ENCODE data around the gene GGN.
A peak's percentile ranks its signal among the peaks of the same experiment; 100 is the strongest.
"Not testable (repeated sequence)": the region's sequence is repeated elsewhere in the genome, so short reads cannot be mapped to it uniquely, and the experiment has no call there.

Gene GGN, protein sequence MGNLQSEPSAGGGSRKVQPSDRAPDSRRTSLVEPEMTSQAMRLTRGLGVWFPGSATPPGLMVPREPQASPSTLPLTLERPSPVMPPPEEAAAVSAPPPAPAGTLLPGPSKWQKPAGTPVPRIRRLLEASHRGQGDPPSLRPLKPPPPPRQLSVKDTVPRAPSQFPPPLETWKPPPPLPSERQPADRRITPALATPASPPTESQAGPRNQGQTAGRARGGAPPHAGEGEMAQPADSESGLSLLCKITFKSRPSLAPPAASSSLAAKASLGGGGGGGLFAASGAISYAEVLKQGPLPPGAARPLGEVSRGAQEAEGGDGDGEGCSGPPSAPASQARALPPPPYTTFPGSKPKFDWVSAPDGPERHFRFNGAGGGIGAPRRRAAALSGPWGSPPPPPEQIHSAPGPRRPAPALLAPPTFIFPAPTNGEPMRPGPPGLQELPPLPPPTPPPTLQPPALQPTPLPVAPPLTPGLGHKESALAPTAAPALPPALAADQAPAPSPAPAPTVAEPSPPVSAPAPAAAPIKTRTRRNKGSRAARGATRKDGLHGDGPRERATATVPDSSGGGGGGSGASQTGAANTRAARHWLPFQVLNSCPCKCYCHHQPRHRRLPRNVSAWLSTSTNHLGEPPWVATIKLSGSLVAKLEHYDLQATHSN

DNA sequence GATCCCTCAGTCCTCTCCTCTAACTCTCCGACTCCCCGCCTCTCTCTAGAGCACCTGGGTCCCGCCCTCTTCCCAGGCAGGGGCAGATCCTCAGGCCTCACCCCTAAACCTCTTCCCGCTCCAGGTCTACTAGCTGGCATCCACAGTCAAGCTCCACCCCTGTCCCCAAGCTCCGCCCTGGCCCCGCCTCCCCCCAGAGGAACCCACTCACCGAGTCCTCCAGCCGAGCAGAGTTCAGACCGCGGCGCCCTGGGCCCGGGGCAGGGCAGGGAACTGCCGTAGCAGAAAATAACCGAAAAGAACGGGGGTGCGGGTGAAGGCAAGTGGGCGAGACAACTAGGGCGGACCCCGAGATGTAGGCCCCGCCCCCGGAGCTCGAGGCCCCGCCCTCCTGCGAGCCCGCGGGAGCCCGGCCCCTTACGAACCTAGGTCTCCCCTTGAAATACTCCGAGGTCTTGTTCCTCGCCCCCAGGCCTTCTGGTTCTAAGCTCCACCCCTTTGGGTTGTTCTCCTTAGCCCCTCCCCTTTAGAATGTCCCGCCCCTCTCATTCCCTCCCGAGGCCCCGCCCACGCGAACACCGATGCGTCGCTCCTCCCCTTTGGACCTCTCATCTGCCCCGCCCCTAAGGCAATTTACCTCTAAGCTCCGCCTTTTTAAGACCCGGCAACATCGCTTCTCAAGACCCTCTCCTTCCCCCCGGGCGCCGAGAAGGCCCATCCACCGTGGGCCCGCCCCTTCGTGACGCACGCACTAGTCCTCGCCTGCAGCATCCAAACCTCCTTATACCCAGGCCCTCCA is at the start of gene GGN:
TSS of gene GGN (minus strand) at position 485 of the 799 bp plus-strand sequence. CDS start 773 bp downstream, outside the sequence.
- DNase-seq (ENCODE audit: low spot score): no peak

DNA sequence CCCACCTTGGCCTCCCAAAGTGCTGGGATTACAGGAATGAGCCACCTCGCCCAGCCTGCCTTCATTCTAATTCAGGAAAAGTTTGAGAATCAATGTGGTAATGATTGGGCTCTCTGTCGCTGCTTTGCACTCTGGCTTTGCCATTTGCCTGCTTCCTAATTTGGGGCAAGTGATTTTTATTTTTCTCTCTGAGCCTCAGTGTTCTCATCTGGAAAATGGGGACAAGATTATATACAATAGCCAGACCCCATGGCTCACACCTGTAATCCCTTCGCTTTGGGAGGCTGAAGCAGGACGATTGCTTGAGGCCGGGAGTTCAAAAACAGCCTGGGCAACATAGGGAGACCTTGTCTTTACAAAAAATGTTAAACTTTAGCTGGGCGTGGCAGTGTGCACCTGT is 49.5 kb upstream of the GGN start:
- DNase-seq (ENCODE audit: low spot score): no peak

DNA sequence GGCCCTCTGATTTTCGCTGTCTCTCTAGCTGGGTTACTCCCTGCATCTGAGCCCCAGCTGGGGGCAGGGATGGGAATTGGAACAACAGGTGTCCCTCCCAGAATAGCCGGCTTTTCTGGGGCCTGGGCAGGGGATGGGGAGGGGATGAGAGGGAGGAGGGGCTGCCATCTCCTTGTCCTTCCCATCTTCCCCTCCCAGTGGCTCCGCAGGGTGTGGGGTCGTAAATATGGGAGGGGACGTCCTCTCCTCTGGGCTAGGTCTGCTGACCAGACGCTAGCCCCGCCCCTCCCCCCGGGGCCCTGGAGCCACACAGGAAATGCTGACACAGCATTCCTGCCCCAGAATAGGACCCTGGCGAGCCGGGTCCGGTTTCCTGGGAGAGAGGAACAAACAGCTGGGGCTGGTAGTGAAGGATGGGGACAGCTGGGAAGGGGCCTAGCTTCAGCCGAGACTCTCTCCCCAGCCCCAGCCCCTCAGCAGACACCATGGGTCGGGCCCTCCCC is 46.8 kb upstream of the GGN start:
- DNase-seq (ENCODE audit: low spot score): peak; percentile 82

DNA sequence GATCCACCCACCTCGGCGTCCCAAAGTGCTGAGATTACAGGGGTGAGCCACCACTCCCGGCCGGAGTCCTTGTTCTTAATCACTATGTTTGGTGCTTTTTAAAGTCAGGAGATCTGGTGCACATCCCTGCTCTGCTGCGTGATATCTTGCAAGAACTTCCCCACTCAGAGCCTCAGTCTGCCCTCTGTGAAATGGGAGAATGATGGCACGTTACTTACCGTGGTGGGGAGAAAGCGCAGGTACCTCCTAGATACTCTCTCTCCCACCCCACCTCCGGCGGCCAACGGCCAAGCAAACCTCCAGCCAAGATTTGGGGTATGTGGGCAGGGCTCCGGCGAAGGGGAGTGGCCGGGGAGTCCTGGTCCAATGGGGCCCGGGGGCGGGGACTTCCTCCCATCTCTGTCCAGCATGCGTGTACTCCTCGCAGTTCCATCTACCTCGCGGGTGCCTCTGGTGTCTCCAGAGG is 45.5 kb upstream of the GGN start, which contains the start of gene RYR1:
TSS of gene RYR1 (plus strand) at position 424 of the 466 bp plus-strand sequence. CDS start 139 bp downstream, outside the sequence.
- DNase-seq (ENCODE audit: low spot score): peak; percentile 79

DNA sequence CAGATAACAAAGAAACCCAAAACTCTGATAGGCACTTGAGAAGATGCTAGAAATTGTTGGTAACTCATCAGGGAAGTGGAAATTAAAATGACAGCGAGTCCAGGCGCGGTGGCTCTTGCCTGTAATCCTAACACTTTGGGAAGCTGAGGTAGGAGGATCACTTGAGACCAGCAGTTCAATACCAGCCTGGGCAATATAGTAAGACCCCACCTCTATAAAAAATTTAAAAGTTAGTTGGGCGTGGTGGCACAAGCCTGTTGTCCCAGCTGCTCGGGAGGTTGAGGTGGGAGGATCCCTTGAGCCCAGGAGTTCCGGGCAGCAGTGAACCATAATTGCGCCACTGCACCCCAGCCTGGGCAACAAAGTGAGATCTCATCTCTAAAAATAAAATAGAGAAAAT is 43.1 kb upstream of the GGN start:
- DNase-seq (ENCODE audit: low spot score): no peak

DNA sequence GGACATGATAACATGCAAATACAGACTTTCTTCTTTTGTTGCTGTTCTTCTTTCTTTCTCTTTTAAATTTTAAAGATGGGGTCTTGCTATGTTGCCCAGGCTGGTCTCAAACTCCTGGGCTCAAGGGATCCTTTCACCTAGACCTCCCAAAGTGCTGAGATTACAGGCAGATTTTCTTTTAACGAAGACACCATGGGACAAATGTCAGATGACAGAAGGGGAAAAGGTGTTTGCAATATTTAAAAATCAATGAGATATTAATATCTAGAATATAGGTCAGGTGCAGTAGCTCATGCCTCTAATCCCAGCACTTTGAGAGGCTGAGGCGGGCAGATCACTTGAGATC is 42.0 kb upstream of the GGN start:
- no peak for DNase-seq (ENCODE audit: low spot score)

DNA sequence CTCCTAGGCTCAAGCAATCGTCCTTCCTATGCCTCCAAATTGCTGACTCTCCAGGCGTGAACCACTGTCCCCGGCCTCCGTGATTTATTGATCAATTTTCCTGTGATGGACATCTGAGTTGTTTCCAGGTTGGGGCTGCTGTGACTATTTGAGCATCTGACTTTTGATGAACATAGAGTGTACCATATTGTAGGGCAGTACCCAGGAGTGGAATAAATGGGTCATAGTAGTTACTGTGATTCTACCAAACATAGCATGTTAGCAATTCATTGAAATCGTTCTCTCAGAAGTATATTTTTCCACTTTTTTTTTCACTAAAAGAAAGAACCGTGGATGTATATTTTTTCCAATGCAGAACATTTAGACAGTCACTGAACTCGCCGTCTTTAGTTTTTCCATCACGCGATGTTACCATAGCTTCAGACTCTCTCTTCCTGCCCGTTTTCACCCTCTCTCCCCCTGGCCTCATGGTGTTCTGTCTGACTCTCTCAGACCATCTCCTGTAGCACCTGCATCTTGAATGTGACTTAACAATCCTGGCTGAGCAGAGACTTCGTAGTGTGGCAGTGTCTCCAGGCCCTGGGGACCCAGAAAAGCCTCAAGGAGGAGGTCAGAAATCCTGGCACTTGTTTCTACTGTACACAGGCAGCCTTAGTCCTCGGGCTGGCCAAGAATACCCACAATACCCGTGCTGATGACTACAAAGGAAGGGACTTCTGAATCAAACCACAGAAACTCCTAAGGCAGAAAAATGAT is 41.4 kb upstream of the GGN start:
- DNase-seq (ENCODE audit: low spot score): no peak

DNA sequence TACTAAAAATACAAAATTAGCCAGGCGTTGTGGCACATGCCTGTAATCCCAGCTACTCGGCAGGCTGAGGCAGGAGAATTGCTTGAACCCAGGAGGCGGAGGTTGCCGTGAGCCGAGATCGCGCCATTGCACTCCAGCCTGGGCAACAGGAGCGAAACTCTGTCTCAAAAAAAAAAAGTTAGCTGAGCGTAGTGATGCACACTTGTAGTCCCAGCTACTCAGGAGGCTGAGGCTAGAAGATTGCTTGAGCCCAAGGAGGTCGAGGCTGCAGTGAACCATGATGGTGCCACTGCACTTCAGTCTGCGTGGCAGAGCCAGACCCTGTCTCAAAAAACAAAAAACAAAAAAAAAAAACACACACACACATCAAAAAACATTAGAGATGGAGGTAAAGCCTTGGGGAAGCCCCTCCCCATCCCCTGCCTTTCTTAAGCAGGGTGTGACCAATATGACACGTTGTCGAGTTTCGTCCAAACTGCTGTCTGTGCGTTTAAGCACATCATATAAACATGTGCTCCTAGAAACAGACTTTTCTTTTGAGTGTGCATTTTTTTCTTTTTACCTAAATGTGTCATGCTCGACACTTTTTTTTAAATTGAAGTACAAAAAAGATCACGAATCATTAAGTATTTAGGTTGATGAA is 39.3 kb upstream of the GGN start:
- not testable (repeated sequence) for DNase-seq (ENCODE audit: low spot score)

DNA sequence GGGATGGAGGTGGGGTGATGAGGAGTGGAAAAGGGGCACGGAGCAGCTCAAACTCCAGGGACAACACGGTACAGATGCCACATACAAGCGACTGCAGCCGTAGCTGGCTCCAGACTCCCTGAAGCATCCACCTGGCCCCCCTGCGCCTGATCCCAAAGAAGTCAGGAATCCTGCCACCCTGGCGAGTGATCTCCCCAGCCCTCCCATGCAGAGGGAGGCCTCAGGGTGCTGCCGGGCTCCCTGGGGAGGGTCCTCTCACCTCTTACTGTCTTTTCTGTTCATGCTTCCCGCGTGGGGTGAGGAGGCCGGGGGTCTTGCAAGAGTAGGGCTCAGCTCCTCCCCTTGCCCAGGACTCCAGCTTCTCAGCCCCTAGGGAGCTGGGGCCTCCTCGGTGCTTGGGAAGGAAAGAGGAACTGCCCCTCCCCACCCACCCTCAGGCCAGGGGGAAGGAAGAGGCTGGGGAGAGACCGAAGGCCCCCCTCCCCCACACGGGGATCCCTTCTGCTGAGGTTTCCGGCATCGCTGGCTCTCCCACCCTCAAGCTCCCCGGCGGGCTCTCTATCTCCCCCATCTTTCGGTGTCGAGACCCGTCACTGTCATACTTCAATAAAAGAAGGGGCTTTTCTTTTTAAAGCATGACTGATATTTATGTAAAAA is 38.1 kb upstream of the GGN start, which contains the start of gene RASGRP4:
TSS of gene RASGRP4 (minus strand) at position 410 of the 657 bp plus-strand sequence. CDS start at position 282, 128 bp downstream.
- no peak for DNase-seq (ENCODE audit: low spot score)

DNA sequence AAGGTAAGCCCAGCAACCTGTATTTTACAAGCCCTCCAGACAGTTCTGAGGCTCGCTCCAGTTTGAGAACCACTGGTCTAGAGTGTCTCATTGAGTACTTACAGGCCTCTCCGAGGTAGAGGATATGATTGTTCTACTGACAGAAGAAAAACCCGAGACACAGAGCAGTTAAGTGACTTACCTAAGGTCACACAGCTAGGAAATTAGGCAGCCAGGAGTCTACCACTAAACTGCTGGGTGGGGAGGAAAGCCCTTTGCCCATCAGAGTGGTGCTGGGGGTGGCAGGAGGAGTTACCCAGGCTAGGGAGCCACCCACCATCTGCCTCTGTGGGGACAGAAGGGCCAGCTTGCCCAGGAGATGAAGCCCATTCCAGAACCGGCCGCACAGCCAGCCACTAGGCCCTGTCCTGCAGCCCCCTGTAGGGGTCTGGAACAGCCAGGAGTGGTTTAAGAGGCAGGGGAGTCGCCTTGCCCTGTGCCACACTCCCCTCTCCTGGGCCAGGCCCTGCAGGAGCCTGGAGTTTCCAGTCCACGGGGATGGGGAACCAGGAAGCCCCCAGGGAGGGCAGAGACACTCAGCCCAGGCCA is 37.5 kb upstream of the GGN start:
- DNase-seq (ENCODE audit: low spot score): no peak

DNA sequence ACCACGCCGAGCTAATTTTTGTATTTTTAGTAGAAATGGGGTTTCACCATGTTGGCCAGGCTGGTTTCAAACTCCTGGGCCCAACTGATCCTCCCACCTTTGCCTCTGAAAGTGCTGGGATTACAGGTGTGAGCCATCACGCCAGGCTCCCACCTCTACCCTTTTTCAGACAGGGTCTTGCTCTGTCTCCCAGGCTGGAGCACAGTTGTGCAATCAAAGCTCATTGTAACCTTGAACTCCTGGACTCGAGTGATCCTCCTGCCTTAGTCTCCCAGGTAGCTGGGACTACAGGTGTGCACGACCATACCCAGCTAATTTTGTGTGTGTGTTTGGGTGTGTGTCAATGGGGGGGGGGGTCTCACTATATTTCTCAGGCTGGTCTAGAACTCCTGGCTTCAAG is 36.4 kb upstream of the GGN start:
- DNase-seq (ENCODE audit: low spot score): no peak

DNA sequence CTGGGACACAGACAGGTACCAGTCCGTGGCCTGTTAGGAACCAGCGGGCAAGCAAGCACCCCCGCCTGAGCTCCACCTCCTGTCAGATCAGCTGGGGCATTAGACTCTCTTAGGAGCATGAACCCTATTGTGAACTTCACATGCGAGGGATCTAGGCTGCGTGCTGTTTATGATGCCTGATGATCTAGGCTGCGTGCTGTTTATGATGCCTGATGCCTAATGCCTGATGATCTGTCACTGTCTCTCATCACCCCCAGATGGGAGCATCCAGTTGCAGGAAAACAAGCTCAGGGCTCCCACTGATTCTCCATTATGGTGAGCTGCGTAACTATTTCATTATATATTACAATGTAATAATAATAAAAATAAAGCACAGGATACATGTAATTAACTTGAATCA is 34.6 kb upstream of the GGN start:
- DNase-seq (ENCODE audit: low spot score): no peak

DNA sequence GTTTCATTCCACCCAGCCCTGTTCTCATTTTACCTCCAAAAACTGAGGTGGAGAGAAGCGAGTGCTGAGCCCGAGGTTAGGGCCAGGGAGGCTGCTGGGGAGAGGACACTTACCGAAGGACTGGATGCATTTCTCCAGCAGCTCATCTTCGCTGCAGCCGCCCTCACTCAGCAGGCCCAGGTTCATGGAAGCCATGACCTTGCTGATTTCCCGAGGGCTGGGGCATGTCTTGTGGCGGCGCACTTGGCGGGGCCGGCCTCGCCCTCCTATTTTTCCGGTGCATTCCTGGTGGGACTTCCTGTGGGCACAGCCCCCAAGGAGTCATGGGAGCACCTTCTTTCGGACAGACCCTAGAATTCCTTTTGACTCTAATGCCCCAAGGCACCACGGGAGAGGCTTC is 34.0 kb upstream of the GGN start:
- no peak for DNase-seq (ENCODE audit: low spot score)

DNA sequence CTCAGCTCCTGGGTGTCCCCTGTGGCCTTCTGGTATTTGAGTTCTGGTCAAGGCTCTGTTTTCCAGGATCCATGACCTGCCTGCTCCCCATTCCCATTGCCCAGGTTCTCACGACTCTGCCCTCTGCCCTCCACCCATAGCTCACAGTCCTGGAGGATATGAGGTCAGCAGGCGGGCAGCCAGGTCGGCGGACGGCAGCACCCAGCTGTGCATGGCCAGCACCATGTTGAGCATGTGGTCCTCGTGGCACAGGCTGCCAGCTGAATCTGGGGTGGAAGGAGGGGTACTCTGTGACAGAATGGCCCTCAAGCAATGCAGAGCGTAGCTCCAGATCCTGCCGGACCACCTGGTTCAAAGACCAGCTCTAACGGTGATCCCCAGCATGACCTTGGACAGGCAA is 33.1 kb upstream of the GGN start:
- no peak for DNase-seq (ENCODE audit: low spot score)

DNA sequence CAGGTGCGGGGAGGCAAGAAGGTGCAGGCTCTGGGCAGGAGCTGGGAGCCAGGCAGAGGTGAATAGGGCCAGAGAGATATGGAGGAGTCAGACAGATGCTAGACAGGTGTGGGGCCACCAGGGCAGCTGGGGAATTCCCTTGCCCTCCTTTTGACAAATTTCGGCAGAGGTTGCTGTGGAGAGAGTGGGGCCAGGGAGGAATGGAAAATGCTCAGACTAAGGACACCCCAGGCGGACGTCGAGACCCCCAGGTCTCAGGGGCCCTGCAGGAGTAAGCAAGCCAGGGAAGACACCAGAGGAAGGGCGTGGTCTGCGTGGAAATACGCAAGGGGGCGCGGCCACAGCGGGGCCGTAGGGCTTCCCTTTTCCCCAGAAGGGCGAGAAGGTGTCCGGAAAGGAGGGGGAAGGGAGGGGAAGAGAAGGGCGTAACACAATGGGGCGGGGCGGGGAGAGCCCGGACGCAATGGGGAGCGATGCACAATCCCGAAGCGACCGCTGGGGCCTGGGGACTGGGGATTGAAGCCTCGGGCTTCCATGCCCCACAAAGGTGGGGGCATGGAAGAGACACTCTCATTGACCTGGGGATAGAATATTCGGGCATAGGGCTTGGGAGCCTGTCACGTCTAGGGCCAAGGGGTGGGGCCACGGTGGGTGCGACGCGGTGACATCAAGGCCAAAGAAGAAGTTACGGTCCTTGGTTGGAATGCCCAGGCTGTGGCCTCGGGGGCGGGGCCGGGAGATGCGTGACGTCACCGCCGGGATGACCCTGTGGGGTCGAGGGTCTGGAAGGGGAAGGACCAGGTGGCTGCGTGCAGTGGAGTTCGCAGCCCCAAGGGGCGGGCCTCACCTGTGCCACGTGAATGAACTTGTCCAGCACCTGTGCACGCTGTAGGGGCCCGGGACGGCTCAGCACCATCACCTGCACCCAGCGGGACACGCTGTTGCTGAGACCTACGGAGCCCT is 30.0 kb upstream of the GGN start:
- no peak for DNase-seq (ENCODE audit: low spot score)

DNA sequence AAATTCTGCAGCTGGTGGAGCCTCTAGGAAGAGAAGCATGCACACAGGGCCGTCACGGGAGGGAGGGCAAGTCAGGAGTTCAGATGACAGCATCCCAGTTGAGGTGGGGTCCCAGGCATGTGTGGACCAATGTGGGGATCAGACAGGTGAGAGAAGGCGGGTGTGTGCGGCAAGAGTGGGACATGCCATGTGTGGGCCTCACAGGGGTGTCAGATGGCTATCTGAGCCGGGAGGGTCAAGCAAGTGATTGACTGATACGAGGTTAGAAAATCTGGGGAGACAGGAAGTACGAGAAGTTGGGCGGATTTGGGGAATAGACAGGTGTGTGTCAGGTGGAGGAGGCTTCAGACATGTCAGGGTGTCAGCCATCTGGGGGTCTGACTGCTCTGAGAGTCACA is 29.3 kb upstream of the GGN start:
- no peak for DNase-seq (ENCODE audit: low spot score)

DNA sequence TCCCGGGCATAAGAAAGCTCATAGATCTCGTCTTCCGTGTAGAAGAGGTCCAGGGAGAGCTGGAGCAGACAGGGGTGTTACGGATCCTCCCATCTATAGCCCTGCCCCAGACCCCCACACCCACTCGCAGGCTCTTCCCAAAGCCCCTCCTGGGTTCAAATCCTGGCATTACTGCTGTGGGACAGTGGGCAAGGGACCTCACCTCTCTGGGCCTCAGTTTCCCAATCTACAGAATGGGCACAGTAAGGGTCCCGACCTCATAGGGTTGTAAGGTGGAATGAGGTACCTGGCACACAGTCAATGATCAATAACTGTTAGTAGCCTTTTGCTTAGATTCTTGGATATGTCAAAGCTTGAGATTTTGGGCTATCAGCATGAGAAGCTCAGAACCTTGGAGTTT is 25.6 kb upstream of the GGN start:
- no peak for DNase-seq (ENCODE audit: low spot score)

DNA sequence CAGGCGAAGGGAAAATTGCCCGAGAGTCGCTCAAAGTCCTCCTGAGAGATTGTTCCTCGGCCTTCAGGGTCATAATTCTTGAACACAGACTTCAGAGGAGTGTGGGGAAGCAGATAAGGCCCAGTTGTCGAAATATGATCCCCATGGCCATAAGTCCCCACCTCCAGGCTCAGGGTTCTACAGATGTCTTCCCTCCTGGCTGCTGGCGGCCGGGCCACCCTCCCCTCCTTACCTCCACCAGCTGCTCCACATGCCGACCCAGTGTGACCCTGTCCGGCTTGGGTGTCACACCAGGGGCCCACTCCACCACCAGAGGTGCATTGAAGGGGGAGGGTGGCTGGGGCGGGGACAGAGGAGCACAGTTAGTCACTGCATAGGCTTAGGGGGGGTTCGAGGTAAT is 25.1 kb upstream of the GGN start:
- no peak for DNase-seq (ENCODE audit: low spot score)

DNA sequence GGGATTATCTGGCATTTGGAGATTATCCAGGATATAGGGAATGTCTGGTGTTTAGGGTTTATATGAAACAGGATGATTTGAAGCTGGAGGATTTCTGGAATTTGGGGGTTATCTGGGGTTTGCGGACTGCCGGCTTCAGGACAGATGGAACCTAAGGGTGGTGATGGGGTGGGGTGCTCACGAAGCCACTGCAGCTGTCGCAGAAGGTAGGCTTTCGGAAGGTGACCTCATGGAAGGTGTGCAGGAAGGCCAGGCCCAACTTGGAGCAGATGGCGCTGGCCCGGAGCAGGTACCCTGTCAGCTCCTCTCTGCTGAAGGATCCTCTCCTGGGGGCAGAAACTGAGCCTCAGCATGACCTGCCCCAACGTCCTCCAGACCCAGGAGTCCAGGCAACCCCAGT is 24.7 kb upstream of the GGN start:
- no peak for DNase-seq (ENCODE audit: low spot score)

Data from left forelimb (tissue), 1 donor.